ENCODE data around the gene CTNND2.

Gene CTNND2, protein sequence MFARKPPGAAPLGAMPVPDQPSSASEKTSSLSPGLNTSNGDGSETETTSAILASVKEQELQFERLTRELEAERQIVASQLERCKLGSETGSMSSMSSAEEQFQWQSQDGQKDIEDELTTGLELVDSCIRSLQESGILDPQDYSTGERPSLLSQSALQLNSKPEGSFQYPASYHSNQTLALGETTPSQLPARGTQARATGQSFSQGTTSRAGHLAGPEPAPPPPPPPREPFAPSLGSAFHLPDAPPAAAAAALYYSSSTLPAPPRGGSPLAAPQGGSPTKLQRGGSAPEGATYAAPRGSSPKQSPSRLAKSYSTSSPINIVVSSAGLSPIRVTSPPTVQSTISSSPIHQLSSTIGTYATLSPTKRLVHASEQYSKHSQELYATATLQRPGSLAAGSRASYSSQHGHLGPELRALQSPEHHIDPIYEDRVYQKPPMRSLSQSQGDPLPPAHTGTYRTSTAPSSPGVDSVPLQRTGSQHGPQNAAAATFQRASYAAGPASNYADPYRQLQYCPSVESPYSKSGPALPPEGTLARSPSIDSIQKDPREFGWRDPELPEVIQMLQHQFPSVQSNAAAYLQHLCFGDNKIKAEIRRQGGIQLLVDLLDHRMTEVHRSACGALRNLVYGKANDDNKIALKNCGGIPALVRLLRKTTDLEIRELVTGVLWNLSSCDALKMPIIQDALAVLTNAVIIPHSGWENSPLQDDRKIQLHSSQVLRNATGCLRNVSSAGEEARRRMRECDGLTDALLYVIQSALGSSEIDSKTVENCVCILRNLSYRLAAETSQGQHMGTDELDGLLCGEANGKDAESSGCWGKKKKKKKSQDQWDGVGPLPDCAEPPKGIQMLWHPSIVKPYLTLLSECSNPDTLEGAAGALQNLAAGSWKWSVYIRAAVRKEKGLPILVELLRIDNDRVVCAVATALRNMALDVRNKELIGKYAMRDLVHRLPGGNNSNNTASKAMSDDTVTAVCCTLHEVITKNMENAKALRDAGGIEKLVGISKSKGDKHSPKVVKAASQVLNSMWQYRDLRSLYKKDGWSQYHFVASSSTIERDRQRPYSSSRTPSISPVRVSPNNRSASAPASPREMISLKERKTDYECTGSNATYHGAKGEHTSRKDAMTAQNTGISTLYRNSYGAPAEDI (N-terminal part only)

GRCh38 chr5:11904265-11904906 lies at the start of gene CTNND2:
Gene CTNND2 (minus strand): TSS chr5:11904446. CDS start chr5:11903853, 593 bp downstream.
- intact Hi-C loops (cut with DNase I): loop anchor here (5.0 to 10.0 kb wide), 4 partner anchors 107 to 640 kb away; no protein-coding TSS in a partner anchor
- peak; percentile 53 to 97 (median 78) for DNase-seq

DNA sequence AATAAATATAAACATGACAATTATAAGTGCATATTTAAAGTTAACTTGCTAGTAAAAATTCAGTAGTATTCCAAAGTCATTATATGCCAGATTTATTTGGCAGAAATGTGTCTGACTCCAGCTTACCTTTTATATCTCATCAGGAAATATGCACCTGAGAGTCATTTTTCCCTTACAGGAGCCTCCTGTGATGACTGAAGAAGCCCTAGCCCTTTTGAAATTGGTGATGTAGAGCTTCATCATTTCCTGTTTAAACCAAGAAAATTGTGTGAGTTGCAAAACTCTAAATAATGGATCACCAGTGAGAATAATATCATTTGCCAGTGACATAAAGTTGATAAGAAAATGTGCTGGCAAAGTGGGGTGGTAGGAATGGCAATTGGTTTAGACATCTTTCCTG lies 42.1 kb upstream of the CTNND2 start:
- intact Hi-C loops (cut with DNase I): no loop called here
- DNase-seq: no peak

- intact Hi-C loops (cut with DNase I): no loop called here
- DNase-seq: no peak
These were observed 37.3 kb upstream of the CTNND2 start for GRCh38 chr5:11941566-11941965.

GRCh38 chr5:11931638-11932037 lies 27.4 kb upstream of the CTNND2 start:
- intact Hi-C loops (cut with DNase I): no loop called here
- peak in 2 of 10 donors; percentile 55 to 61 for DNase-seq

GRCh38 chr5:11928909-11929308 lies 24.7 kb upstream of the CTNND2 start:
- DNase-seq: no peak
- intact Hi-C loops (cut with DNase I): no loop called here

DNA sequence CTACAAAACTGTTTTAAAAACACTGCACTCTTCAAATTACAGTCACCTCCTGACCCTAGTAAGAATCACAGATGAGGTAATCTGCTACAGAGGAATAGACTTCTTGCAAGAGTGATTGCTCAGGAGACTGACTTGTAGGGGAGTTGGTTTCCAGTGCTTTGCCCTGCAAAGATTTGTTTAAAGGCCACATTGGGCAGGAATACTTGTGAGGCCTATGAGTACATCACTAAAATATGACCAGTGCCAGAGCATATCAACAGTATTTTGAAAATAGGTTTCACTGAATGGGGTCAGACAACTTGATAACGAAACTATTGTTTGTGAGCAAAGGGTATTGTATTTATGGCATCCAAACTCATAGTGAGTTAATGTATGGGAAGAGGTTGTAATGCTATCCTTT lies 21.5 kb upstream of the CTNND2 start:
- intact Hi-C loops (cut with DNase I): no loop called here
- DNase-seq: no peak

DNA sequence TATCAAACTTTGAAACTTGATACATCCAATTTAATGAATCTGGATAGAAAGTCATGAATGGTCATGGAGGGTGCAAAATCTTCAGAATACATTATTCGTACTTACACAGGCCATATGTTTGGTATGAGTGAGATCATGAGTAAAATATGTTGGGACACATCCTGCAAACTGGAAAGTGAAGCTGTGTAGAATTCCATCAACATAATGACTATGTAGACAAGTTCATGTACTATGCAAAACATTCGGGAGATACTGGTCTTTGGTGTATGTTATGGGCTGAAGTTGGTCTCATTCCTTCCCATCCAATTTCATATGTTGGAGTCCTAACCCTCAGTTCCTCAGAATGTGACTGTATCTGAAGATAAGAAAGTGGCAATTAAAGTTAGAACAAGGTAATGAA lies 18.1 kb upstream of the CTNND2 start:
- intact Hi-C loops (cut with DNase I): no loop called here

DNA sequence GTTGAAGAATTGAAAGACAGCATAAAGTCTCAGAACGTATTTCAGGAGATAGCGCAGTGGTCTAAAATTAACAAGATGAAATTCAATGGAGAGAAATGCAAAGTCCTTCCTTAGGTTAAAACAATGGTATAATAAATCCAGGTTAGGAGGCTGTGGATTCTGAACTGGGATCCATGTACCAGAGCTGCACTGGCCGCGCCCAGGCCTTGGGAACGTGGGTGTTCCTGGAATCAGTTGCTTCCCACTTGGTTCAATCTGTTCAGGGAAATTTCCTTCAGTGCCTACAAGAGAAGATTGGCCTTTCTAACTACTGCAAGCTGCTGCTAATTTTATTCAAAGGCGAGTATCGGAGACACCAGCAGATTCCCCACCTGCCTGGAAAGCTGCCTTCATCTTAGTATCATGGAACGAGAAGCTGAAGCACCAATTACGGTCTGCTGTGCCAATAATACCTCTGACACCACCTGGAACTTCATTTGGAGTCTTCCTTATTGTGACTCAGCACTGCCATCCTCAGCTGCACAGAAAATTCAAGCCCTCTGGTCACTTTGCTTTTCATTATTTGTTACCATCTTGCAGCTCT lies 14.3 kb upstream of the CTNND2 start:
- intact Hi-C loops (cut with DNase I): no loop called here
- DNase-seq: peak in 6 of 10 donors; percentile 11 to 83 (median 50)

More for the DNA sequence above, 18.1 kb upstream of the CTNND2 start:
- no peak for DNase-seq

DNA sequence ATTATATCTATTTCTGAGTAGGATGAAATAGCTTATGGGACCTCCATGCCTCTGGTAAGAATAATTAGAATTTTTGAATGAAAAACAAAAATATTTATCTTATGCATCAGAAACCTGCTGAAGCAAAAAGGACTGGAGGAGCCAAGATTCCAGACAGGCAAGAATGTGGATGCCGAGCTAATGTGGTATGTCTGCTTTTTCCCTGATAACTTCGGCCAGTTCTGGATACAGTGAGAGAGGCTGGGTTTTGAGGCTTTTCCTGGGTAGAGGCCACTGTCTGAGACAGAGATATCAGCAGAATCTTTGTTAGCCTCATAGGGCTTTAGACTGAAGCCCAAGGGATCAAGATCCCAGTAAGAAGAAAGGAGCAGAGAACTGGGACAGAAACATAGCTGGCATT lies 5.2 kb upstream of the CTNND2 start:
- DNase-seq: no peak
- intact Hi-C loops (cut with DNase I): loop anchor here (10.0 kb wide), 3 partner anchors 195 to 645 kb away; no protein-coding TSS in a partner anchor

DNA sequence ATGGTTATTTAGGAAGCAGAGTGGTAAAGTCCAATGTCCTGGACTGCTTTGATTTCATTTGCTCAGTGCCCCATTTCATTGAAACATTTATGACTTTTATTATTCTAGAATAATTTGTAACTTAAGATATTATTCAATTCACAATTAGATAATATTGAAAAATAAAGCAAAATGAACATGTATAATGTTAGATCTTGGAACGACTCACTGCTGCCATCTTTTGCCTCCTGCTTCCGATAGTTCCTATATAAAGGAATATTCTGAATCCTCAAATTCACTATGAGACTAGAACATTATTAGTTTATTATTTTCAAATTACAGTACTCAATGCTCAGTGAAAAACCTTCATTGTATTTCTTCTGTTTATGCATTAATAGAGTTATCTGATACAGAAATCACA lies 2.3 kb upstream of the CTNND2 start:
- intact Hi-C loops (cut with DNase I): loop anchor here (10.0 kb wide), 3 partner anchors 192 to 642 kb away; no protein-coding TSS in a partner anchor
- DNase-seq: no peak

DNA sequence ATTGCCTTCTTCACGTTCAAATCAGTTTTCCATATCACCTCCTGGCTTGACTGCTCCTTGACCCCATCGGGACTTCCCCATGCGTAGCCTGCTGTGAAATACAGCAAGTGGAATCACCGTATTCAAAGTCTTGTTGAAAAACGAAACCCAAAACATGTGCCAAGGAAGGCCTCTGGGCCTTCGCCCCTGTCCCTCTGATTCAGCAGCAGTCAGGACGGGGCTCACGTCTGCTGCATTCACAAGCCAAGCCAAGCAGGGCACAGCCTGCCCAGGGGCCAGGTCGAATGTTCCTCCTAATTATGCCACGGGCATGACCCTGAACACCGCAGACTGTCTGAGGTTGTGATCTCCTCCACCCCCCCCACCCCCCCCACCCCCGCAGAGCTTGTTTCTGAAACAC lies 960 bp upstream of the CTNND2 start:
- DNase-seq: no peak
- intact Hi-C loops (cut with DNase I): loop anchor here (10.0 kb wide), 3 partner anchors 190 to 640 kb away; no protein-coding TSS in a partner anchor

- DNase-seq: peak; percentile 25 to 92 (median 38)
- intact Hi-C loops (cut with DNase I): loop anchor here (5.0 to 10.0 kb wide), 4 partner anchors 106 to 639 kb away; no protein-coding TSS in a partner anchor
These were observed 507 bp downstream of the CTNND2 start for GRCh38 chr5:11903614-11904264.

- DNase-seq: peak in 6 of 10 donors; percentile 23 to 81 (median 24)
- intact Hi-C loops (cut with DNase I): loop anchor here (5.0 to 10.0 kb wide), 4 partner anchors 106 to 638 kb away; no protein-coding TSS in a partner anchor
These were observed 1.1 kb downstream of the CTNND2 start for GRCh38 chr5:11903121-11903613.

- DNase-seq: no peak
- intact Hi-C loops (cut with DNase I): loop anchor here (5.0 to 10.0 kb wide), 4 partner anchors 105 to 637 kb away; no protein-coding TSS in a partner anchor
These were observed 2.0 kb downstream of the CTNND2 start for GRCh38 chr5:11902201-11902619.

- DNase-seq: no peak
- intact Hi-C loops (cut with DNase I): no loop called here
These were observed 5.5 kb downstream of the CTNND2 start for GRCh38 chr5:11898787-11899186.

DNA sequence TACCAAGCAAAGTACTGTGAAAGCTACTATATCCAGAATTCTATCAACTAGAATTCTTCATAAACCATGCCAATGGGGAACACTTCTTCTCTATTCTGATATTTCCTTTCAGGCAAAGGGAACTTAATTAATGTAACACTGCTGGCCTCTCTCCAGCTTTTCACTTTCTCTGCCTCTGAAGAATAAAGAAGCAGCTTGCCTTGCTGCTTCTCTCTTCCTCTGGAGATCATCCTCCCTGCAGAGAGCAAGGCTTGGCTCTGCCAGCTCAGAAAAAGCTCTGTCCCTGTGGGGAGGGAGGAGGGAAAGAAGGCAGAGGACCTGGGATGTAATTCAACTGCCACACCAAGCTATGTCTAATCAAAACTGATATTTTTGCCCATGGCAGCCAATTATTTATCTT lies 6.5 kb downstream of the CTNND2 start:
- DNase-seq: no peak
- intact Hi-C loops (cut with DNase I): no loop called here

GRCh38 chr5:11894992-11895391 lies 9.3 kb downstream of the CTNND2 start:
- intact Hi-C loops (cut with DNase I): no loop called here
- DNase-seq: no peak

DNA sequence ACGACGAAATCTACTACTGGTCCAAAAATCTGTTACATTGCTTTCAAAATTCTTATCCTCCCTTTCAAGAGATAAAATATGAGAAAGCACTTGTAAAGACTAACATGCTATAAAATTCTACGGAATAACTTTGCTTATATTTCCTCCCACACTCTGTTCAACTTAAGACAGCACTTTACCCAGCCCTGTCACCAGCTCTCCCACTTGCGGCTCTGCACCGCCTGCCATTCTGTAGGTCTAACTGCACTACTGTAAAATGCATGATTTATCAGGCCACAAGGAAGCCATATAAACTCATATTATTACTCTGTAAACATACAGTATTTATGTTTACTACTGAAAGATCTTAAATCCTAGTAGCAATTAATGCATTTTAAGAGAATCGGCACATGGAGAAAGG lies 11.4 kb downstream of the CTNND2 start:
- intact Hi-C loops (cut with DNase I): no loop called here
- peak in 5 of 10 donors; percentile 17 to 88 (median 72) for DNase-seq

DNA sequence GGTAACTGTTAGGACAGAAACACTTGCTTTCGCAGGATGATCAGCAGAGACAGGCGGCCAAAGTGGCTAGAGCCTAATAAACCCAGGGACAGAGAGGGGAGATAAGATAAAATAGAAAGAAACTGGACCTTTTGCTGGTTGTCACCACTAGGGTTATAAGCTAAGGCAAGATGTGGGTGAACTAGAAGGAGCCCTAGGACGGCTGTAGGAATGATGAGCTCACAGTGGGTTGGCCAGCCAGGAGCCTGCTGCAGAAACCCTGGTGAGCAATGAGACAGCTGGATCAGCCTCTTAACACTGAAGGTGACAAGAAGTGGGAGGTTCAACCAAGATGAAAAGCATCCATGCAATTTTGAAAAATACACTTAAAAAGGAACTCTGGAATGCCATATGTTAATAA lies 13.5 kb downstream of the CTNND2 start:
- intact Hi-C loops (cut with DNase I): no loop called here

More for the DNA sequence above, 13.5 kb downstream of the CTNND2 start:
- peak in 4 of 10 donors; percentile 34 to 82 (median 64) for DNase-seq
